ENCODE measurements around the gene TCF7L1.

GRCh38 chr2:85145116-85145820 lies 12.1 kb downstream of the TCF7L1 start:
- TF ChIP-seq EZH2 (IDR thresholded peaks at IDR 0.05; ENCODE audit: low read length) = no peak
- TF ChIP-seq CTCF (optimal IDR thresholded peaks at IDR 0.05 in 1 of 3, IDR thresholded peaks at IDR 0.05 in 1 of 3, conservative IDR thresholded peaks at IDR 0.05 in 1 of 3; ENCODE audit: extremely low read depth in 1 of 3, insufficient read depth in 2 of 3, low read length in 3 of 3) = no peak

Data from keratinocyte (primary cell).